Forelimb muscle (tissue), 1 donor: Measurements from ENCODE around the gene IFNL2. TPM values are rescaled to one million over a fixed set of nuclear protein-coding genes. Genes with fewer than 3 reads are reported as not detected.

ENCODE experiments used
- DNase-seq: peaks from one replicate; pipeline ENCODE4 v3.0.0-alpha.2; 2013; ENCODE audit warnings: low read depth
- polyA plus RNA-seq: library from polyadenylated mRNA; unstranded; fragments of 120-200 nt; gene quantifications from one replicate; pipeline ENCODE4 v1.2.1, GENCODE V29; 2013; ENCODE audit not compliant: insufficient read length

Gene IFNL2
- polyA plus RNA-seq, 1 donor: not detected

- no peak for DNase-seq
Observed at GRCh38 chr19:39318071-39318470, 49.9 kb downstream of the IFNL2 start.

- DNase-seq: no peak
Observed at GRCh38 chr19:39318690-39319089, 50.5 kb downstream of the IFNL2 start.

- no peak for DNase-seq
Observed at GRCh38 chr19:39319098-39319891, 51.1 kb downstream of the IFNL2 start.

Other genes starting within 250 kb of the IFNL2 start
- 2.2 TPM for gene FBXO27, start 235.8 kb upstream of the IFNL2 start, polyA plus RNA-seq
- 0.15 TPM for gene ACP7, start 184.0 kb upstream of the IFNL2 start, polyA plus RNA-seq
- 17.5 TPM for gene PAK4, start 142.6 kb upstream of the IFNL2 start, polyA plus RNA-seq
- 0.06 TPM for gene NCCRP1, start 71.4 kb upstream of the IFNL2 start, polyA plus RNA-seq
- not detected for gene SYCN, start 64.1 kb upstream of the IFNL2 start, polyA plus RNA-seq
- not detected for gene IFNL3, start 23.4 kb upstream of the IFNL2 start, polyA plus RNA-seq
- gene IFNL4, start 19.5 kb upstream of the IFNL2 start, polyA plus RNA-seq: 0.10 TPM
- not detected for gene IFNL1, start 28.0 kb downstream of the IFNL2 start, polyA plus RNA-seq
- 0.77 TPM for gene LRFN1, start 52.5 kb downstream of the IFNL2 start, polyA plus RNA-seq
- 14.5 TPM for gene GMFG, start 67.6 kb downstream of the IFNL2 start, polyA plus RNA-seq
- gene SAMD4B, start 74.0 kb downstream of the IFNL2 start, polyA plus RNA-seq: 79.3 TPM
- 35.7 TPM for gene PAF1, start 122.7 kb downstream of the IFNL2 start, polyA plus RNA-seq
- gene MED29, start 123.0 kb downstream of the IFNL2 start, polyA plus RNA-seq: 23.9 TPM
- gene ZFP36, start 138.5 kb downstream of the IFNL2 start, polyA plus RNA-seq: 36.5 TPM
- gene PLEKHG2, start 144.3 kb downstream of the IFNL2 start, polyA plus RNA-seq: 43.0 TPM
- gene RPS16, start 167.6 kb downstream of the IFNL2 start, polyA plus RNA-seq: 2,074 TPM
- 81.6 TPM for gene SUPT5H, start 177.2 kb downstream of the IFNL2 start, polyA plus RNA-seq
- 49.2 TPM for gene TIMM50, start 212.4 kb downstream of the IFNL2 start, polyA plus RNA-seq
- gene DLL3, start 230.6 kb downstream of the IFNL2 start, polyA plus RNA-seq: 0.10 TPM
- not detected for gene SELENOV, start 246.7 kb downstream of the IFNL2 start, polyA plus RNA-seq